GM23338 (cell line): ENCODE results near the gene ARPC4. TPM values are rescaled to one million over a fixed set of nuclear protein-coding genes. Genes with fewer than 3 reads are reported as not detected.

ENCODE experiments used
- ATAC-seq: fragments of 200-7000 bp; cut with Tn5 transposase; 3 replicates; pipeline ENCODE4 v1.9.1; 2020
- DNase-seq: peaks from one replicate; pipeline ENCODE4 v3.0.0-alpha.2; 2015; ENCODE audit warnings: low spot score
- H2AFZ ChIP-seq: fragments of 200-600 bp; sonication (generic); 2 replicates; pipeline ENCODE4 v1.8.0; 2016; ENCODE audit warnings: antibody characterized with exemption, mild to moderate bottlenecking, moderate library complexity
- H3F3A ChIP-seq: fragments of 200-600 bp; sonication (generic); replicated peaks from 2 replicates; pipeline ENCODE4 v1.8.0; 2017; ENCODE audit warnings: antibody characterized with exemption, mixed run types, low read depth
- H3K27ac ChIP-seq: fragments of 200-600 bp; sonication (generic); 2 replicates; pipeline ENCODE4 v1.6.1; 2016; ENCODE audit warnings: low read depth
- H3K27me3 ChIP-seq: fragments of 200-600 bp; sonication (generic); 2 replicates; pipeline ENCODE4 v1.8.0; 2016; ENCODE audit warnings: mild to moderate bottlenecking, mixed run types, moderate library complexity; ENCODE audit not compliant: insufficient read depth
- H3K36me3 ChIP-seq: fragments of 200-600 bp; sonication (generic); 2 replicates; pipeline ENCODE4 v1.8.0; 2016; ENCODE audit warnings: mild to moderate bottlenecking; ENCODE audit not compliant: insufficient read depth
- H3K4me1 ChIP-seq: fragments of 200-600 bp; sonication (generic); 2 replicates; pipeline ENCODE4 v1.8.0; 2016; ENCODE audit warnings: mild to moderate bottlenecking, moderate library complexity; ENCODE audit not compliant: insufficient read depth
- H3K4me2 ChIP-seq: fragments of 200-600 bp; sonication (generic); 2 replicates; pipeline ENCODE4 v1.7.1; 2017; ENCODE audit warnings: mixed run types
- H3K4me3 ChIP-seq: fragments of 200-600 bp; sonication (generic); 2 replicates; pipeline ENCODE4 v1.6.1; 2016; ENCODE audit warnings: mixed run types
- H3K79me2 ChIP-seq: fragments of 200-600 bp; sonication (generic); replicated peaks from 2 replicates; pipeline ENCODE4 v1.8.0; 2017; ENCODE audit warnings: mild to moderate bottlenecking; ENCODE audit not compliant: insufficient read depth
- H3K9me2 ChIP-seq: fragments of 200-600 bp; sonication (generic); 2 replicates; pipeline ENCODE4 v1.8.0; 2017; ENCODE audit not compliant: insufficient read depth
- H4K20me1 ChIP-seq: fragments of 200-600 bp; sonication (generic); replicated peaks from 2 replicates; pipeline ENCODE4 v1.8.0; 2017; ENCODE audit warnings: mild to moderate bottlenecking; ENCODE audit not compliant: insufficient read depth
- H3K27ac Mint-ChIP-seq: 2 replicates; pipeline ENCODE4 v1.8.0; 2020; ENCODE audit warnings: inconsistent platforms, mild to moderate bottlenecking, moderate library complexity, mixed read lengths
- H3K27me3 Mint-ChIP-seq: 3 replicates; pipeline ENCODE4 v1.8.0; 2022; ENCODE audit warnings: low read depth, mild to moderate bottlenecking, moderate library complexity, mixed read lengths, inconsistent platforms; ENCODE audit not compliant: insufficient read depth, poor library complexity
- H3K36me3 Mint-ChIP-seq: 3 replicates; pipeline ENCODE4 v1.8.0; 2021; ENCODE audit warnings: low read depth, mild to moderate bottlenecking, inconsistent platforms, moderate library complexity, mixed read lengths
- H3K4me1 Mint-ChIP-seq: 3 replicates; pipeline ENCODE4 v1.8.0; 2020; ENCODE audit warnings: mild to moderate bottlenecking, inconsistent platforms, mixed read lengths
- H3K4me3 Mint-ChIP-seq: 3 replicates; pipeline ENCODE4 v1.8.0; 2021; ENCODE audit warnings: moderate library complexity, mild to moderate bottlenecking, inconsistent platforms, mixed read lengths
- H3K9me3 Mint-ChIP-seq: 3 replicates; pipeline ENCODE4 v1.8.0; 2020; ENCODE audit warnings: moderate library complexity, mild to moderate bottlenecking, inconsistent platforms, mixed read lengths
- CREB1 ChIP-seq: fragments of 250-450 bp; sonication (Bioruptor Pico); IDR thresholded peaks from 2 replicates; pipeline ENCODE4 v1.5.0; 2020; ENCODE audit warnings: low read depth, mild to moderate bottlenecking, moderate library complexity
- EZH2phosphoT487 ChIP-seq: fragments of 200-600 bp; sonication (generic); IDR thresholded peaks from one replicate; pipeline ENCODE4 v1.8.1; 2018; ENCODE audit warnings: antibody characterized with exemption; ENCODE audit not compliant: unreplicated experiment
- JUNB ChIP-seq: IDR thresholded peaks from one replicate; pipeline ENCODE4 v1.6.1; 2016; ENCODE audit warnings: antibody characterized with exemption; ENCODE audit not compliant: unreplicated experiment
- NANOG ChIP-seq: IDR thresholded peaks from 2 replicates; pipeline ENCODE4 v1.6.1; 2016; ENCODE audit warnings: antibody characterized with exemption, borderline replicate concordance
- ZNF331 ChIP-seq: fragments of 250-450 bp; sonication (Bioruptor Pico); IDR thresholded peaks from 2 replicates; pipeline ENCODE4 v1.5.0; 2020; ENCODE audit warnings: low read depth, mild to moderate bottlenecking, moderate library complexity
- polyA plus RNA-seq: library from polyadenylated mRNA; unstranded; fragments of >200 nt; fragmentation: Nextera tagmentation; extraction: Ambion mirVana; gene quantifications from 2 replicates; pipeline ENCODE4 v1.2.1, GENCODE V29; 2016
- total RNA-seq: library from RNA; depleted of rRNA; stranded (reverse); fragments of >200 nt; shearing (Covaris generic); gene quantifications from 2 replicates; pipeline ENCODE4 v1.2.3, GENCODE V29; 2014
- TF ChIP-seq, protein P1 (sequence below): IDR thresholded peaks from one replicate; pipeline ENCODE4 v1.6.1; 2018; ENCODE audit warnings: antibody characterized with exemption; ENCODE audit not compliant: unreplicated experiment
- TF ChIP-seq, protein P2 (sequence below), 2 experiments: fragments of 200-600 bp in 1 of 2; sonication (generic) in 1 of 2; conservative IDR thresholded peaks; 2 replicates each; pipeline versions ENCODE4 v1.5.1 to v1.6.1; 2016 to 2017; ENCODE audit warnings: antibody characterized with exemption in 2 of 2, low read depth in 2 of 2, mild to moderate bottlenecking in 2 of 2, moderate library complexity in 1 of 2
- TF ChIP-seq, protein P3 (sequence below): fragments of 250-450 bp; sonication (Bioruptor Pico); IDR thresholded peaks from 2 replicates; pipeline ENCODE4 v1.5.0; 2020; ENCODE audit warnings: mild to moderate bottlenecking, moderate library complexity

ARPC4 gene
- total and polyA plus RNA-seq, 2 experiments from 2014 or later: 71.9 to 176 TPM

DNA sequence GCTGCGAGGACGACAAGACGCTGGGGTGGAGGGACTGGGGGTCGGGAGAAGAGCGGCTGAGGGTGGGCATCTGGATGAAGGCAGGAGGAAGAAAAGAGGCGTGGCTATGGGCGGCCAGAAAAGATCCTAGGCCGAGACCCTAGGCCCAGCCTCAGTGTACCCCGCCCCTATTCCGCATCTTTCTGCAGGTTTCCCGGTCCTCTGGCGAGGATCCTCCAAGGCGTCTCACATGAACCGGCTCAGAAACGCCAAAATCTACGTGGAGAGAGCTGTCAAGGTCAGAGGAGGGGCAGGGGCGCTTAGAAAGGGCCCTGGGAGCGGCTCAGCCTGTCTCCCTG lies 17.5 kb downstream of the ARPC4 start:
- peak overlapping the region; percentile 96 for H3K4me2 ChIP-seq
- no peak overlapping the region for H3K27ac Mint-ChIP-seq

DNA sequence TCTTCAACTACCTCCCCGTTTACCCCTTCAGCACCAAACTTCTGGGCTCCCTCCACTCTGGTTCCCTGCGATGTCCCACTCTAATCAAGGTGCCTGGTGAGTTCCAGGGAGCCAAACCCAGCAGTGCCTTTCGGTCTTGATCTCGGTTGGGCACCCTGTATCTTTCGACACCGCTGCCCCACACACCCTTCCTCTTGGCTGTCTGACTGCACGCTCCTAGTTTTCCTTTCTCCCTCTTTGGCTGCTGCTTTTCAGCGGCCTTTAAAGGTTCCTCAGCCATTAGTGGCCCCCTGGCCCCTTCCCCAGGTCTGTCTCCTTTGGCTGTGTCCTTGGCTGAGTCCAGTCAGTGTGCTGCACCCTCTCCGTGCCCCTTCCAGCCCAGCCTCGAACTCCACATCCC lies 18.0 kb downstream of the ARPC4 start:
- Mint-ChIP-seq H3K27me3 (peaks cover 13% of the 10 kb centered on the region), H3K9me3 (no peaks in the 10 kb centered on the region; the same call in 2 of the 3 replicates), H3K36me3 (peaks cover 12% of the 10 kb centered on the region), H3K4me1 (peaks cover 22% of the 10 kb centered on the region), H3K4me3 (peak overlapping the region; percentile 77), H3K27ac (no peak overlapping the region)
- Histone ChIP-seq H3K36me3 (no peaks in the 10 kb centered on the region), H2AFZ (peak overlapping the region; percentile 97; the same call in 1 of the 2 replicates), H3K9me2 (no peaks in the 10 kb centered on the region), H3K27ac (no peak overlapping the region), H3K79me2 (no peaks in the 10 kb centered on the region), H3K4me1 (peaks cover 7% of the 10 kb centered on the region; the same call in 1 of the 2 replicates), H3K27me3 (peaks cover 17% of the 10 kb centered on the region), H4K20me1 (peaks cover 15% of the 10 kb centered on the region; the same call in 1 of the 2 replicates), H3K4me3 (peak overlapping the region; percentile 83), H3K4me2 (peak overlapping the region; percentile 96), H3F3A (peaks cover 22% of the 10 kb centered on the region)
- ATAC-seq: no peak
- TF ChIP-seq, protein P1, sequence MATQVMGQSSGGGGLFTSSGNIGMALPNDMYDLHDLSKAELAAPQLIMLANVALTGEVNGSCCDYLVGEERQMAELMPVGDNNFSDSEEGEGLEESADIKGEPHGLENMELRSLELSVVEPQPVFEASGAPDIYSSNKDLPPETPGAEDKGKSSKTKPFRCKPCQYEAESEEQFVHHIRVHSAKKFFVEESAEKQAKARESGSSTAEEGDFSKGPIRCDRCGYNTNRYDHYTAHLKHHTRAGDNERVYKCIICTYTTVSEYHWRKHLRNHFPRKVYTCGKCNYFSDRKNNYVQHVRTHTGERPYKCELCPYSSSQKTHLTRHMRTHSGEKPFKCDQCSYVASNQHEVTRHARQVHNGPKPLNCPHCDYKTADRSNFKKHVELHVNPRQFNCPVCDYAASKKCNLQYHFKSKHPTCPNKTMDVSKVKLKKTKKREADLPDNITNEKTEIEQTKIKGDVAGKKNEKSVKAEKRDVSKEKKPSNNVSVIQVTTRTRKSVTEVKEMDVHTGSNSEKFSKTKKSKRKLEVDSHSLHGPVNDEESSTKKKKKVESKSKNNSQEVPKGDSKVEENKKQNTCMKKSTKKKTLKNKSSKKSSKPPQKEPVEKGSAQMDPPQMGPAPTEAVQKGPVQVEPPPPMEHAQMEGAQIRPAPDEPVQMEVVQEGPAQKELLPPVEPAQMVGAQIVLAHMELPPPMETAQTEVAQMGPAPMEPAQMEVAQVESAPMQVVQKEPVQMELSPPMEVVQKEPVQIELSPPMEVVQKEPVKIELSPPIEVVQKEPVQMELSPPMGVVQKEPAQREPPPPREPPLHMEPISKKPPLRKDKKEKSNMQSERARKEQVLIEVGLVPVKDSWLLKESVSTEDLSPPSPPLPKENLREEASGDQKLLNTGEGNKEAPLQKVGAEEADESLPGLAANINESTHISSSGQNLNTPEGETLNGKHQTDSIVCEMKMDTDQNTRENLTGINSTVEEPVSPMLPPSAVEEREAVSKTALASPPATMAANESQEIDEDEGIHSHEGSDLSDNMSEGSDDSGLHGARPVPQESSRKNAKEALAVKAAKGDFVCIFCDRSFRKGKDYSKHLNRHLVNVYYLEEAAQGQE: no peak
- TF ChIP-seq EZH2phosphoT487: no peak
- no peak for TF ChIP-seq CREB1 (CRISPR knock-in tag)
- TF ChIP-seq, protein P2, sequence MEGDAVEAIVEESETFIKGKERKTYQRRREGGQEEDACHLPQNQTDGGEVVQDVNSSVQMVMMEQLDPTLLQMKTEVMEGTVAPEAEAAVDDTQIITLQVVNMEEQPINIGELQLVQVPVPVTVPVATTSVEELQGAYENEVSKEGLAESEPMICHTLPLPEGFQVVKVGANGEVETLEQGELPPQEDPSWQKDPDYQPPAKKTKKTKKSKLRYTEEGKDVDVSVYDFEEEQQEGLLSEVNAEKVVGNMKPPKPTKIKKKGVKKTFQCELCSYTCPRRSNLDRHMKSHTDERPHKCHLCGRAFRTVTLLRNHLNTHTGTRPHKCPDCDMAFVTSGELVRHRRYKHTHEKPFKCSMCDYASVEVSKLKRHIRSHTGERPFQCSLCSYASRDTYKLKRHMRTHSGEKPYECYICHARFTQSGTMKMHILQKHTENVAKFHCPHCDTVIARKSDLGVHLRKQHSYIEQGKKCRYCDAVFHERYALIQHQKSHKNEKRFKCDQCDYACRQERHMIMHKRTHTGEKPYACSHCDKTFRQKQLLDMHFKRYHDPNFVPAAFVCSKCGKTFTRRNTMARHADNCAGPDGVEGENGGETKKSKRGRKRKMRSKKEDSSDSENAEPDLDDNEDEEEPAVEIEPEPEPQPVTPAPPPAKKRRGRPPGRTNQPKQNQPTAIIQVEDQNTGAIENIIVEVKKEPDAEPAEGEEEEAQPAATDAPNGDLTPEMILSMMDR (conservative IDR thresholded peaks at IDR 0.05; ENCODE audit: low read depth in 2 of 2): no peak
- no peak for TF ChIP-seq JUNB
- TF ChIP-seq, protein P3, sequence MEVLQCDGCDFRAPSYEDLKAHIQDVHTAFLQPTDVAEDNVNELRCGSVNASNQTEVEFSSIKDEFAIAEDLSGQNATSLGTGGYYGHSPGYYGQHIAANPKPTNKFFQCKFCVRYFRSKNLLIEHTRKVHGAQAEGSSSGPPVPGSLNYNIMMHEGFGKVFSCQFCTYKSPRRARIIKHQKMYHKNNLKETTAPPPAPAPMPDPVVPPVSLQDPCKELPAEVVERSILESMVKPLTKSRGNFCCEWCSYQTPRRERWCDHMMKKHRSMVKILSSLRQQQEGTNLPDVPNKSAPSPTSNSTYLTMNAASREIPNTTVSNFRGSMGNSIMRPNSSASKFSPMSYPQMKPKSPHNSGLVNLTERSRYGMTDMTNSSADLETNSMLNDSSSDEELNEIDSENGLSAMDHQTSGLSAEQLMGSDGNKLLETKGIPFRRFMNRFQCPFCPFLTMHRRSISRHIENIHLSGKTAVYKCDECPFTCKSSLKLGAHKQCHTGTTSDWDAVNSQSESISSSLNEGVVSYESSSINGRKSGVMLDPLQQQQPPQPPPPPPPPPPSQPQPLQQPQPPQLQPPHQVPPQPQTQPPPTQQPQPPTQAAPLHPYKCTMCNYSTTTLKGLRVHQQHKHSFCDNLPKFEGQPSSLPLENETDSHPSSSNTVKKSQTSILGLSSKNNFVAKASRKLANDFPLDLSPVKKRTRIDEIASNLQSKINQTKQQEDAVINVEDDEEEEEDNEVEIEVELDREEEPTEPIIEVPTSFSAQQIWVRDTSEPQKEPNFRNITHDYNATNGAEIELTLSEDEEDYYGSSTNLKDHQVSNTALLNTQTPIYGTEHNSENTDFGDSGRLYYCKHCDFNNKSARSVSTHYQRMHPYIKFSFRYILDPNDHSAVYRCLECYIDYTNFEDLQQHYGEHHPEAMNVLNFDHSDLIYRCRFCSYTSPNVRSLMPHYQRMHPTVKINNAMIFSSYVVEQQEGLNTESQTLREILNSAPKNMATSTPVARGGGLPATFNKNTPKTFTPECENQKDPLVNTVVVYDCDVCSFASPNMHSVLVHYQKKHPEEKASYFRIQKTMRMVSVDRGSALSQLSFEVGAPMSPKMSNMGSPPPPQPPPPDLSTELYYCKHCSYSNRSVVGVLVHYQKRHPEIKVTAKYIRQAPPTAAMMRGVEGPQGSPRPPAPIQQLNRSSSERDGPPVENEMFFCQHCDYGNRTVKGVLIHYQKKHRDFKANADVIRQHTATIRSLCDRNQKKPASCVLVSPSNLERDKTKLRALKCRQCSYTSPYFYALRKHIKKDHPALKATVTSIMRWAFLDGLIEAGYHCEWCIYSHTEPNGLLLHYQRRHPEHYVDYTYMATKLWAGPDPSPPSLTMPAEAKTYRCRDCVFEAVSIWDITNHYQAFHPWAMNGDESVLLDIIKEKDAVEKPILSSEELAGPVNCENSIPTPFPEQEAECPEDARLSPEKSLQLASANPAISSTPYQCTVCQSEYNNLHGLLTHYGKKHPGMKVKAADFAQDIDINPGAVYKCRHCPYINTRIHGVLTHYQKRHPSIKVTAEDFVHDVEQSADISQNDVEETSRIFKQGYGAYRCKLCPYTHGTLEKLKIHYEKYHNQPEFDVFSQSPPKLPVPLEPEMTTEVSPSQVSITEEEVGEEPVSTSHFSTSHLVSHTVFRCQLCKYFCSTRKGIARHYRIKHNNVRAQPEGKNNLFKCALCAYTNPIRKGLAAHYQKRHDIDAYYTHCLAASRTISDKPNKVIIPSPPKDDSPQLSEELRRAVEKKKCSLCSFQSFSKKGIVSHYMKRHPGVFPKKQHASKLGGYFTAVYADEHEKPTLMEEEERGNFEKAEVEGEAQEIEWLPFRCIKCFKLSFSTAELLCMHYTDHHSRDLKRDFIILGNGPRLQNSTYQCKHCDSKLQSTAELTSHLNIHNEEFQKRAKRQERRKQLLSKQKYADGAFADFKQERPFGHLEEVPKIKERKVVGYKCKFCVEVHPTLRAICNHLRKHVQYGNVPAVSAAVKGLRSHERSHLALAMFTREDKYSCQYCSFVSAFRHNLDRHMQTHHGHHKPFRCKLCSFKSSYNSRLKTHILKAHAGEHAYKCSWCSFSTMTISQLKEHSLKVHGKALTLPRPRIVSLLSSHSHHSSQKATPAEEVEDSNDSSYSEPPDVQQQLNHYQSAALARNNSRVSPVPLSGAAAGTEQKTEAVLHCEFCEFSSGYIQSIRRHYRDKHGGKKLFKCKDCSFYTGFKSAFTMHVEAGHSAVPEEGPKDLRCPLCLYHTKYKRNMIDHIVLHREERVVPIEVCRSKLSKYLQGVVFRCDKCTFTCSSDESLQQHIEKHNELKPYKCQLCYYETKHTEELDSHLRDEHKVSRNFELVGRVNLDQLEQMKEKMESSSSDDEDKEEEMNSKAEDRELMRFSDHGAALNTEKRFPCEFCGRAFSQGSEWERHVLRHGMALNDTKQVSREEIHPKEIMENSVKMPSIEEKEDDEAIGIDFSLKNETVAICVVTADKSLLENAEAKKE (CRISPR knock-in tag): no peak
- TF ChIP-seq NANOG: no peak
- no peak for DNase-seq

More for the DNA sequence above, 17.5 kb downstream of the ARPC4 start:
- Histone ChIP-seq H3K4me3 (peak overlapping the region; percentile 83), H3K36me3 (no peaks in the 10 kb centered on the region), H3K79me2 (no peaks in the 10 kb centered on the region), H2AFZ (peak overlapping the region; percentile 97), H4K20me1 (peaks cover 15% of the 10 kb centered on the region; the same call in 1 of the 2 replicates), H3K9me2 (no peaks in the 10 kb centered on the region), H3K4me1 (peaks cover 7% of the 10 kb centered on the region; the same call in 1 of the 2 replicates), H3K27ac (no peak overlapping the region), H3K27me3 (peaks cover 17% of the 10 kb centered on the region), H3F3A (peaks cover 24% of the 10 kb centered on the region)
- DNase-seq (peak; percentile 72), ATAC-seq (peak; percentile 58)
- Mint-ChIP-seq H3K4me1 (peaks cover 22% of the 10 kb centered on the region), H3K27me3 (peaks cover 13% of the 10 kb centered on the region), H3K36me3 (peaks cover 16% of the 10 kb centered on the region), H3K4me3 (peak overlapping the region; percentile 77), H3K9me3 (no peaks in the 10 kb centered on the region; the same call in 2 of the 3 replicates)
- no peak for TF ChIP-seq ZNF331 (CRISPR knock-in tag)
- TF ChIP-seq NANOG: no peak
- no peak for TF ChIP-seq CREB1 (CRISPR knock-in tag)
